Measurements from ENCODE around the gene GPR45.
A peak's percentile ranks its signal among the peaks of the same experiment; 100 is the strongest.

GPR45 gene

GRCh38 chr2:105231232-105231619, 10.3 kb upstream of the GPR45 start:
- TF ChIP-seq, protein P1, sequence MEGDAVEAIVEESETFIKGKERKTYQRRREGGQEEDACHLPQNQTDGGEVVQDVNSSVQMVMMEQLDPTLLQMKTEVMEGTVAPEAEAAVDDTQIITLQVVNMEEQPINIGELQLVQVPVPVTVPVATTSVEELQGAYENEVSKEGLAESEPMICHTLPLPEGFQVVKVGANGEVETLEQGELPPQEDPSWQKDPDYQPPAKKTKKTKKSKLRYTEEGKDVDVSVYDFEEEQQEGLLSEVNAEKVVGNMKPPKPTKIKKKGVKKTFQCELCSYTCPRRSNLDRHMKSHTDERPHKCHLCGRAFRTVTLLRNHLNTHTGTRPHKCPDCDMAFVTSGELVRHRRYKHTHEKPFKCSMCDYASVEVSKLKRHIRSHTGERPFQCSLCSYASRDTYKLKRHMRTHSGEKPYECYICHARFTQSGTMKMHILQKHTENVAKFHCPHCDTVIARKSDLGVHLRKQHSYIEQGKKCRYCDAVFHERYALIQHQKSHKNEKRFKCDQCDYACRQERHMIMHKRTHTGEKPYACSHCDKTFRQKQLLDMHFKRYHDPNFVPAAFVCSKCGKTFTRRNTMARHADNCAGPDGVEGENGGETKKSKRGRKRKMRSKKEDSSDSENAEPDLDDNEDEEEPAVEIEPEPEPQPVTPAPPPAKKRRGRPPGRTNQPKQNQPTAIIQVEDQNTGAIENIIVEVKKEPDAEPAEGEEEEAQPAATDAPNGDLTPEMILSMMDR (IDR thresholded peaks at IDR 0.05; ENCODE audit: borderline replicate concordance, control extremely low read depth, extremely low read depth, insufficient read depth, missing control alignments), result no peak
- DNase-seq (ENCODE audit: low spot score), result no peak
- in situ Hi-C loops (cut with MboI; ENCODE audit: low sequenced_read_pairs, unreplicated experiment), result no loop called here

DNA sequence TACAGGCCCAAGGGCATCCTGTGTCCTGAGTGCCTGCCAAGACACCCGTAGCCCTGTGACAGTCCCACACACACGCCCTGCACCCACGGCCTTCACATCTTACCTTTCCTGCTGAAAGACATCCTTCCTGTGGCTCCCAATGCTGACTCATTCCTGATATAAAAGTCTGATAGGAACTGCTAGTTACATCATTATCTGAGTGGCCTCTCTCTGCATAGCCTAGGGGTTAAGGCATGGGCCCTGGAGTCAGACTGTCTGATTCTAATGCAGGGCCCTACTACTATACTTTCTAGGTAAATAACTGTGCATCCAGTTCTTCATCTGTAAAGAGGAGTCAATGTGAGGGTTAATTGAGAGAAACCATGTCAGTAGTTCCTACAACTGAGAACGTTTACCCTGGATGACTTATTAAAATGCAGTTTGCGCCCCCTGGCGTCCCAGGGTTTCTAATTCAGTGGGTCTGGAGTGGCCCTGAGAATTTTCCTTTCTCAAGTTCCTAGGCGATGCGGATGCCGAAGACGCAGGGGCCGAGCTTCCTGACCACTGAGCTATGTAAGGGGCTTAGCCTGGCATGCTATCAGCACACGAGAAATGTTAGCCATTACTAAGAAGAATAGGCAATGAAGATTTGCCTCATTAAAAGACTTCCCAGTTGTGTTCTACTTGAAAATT, 6.0 kb upstream of the GPR45 start:
- peak; percentile 62 for DNase-seq (ENCODE audit: low spot score)
- in situ Hi-C loops (cut with MboI; ENCODE audit: low sequenced_read_pairs, unreplicated experiment), result no loop called here
- TF ChIP-seq, protein P1 (IDR thresholded peaks at IDR 0.05; ENCODE audit: borderline replicate concordance, control extremely low read depth, extremely low read depth, insufficient read depth, missing control alignments), result peak; percentile 52

- DNase-seq (ENCODE audit: low spot score), result no peak
- TF ChIP-seq, protein P1 (IDR thresholded peaks at IDR 0.05; ENCODE audit: borderline replicate concordance, control extremely low read depth, extremely low read depth, insufficient read depth, missing control alignments), result no peak
- in situ Hi-C loops (cut with MboI; ENCODE audit: low sequenced_read_pairs, unreplicated experiment), result no loop called here
Measured at GRCh38 chr2:105236060-105236424, 5.5 kb upstream of the GPR45 start.

DNA sequence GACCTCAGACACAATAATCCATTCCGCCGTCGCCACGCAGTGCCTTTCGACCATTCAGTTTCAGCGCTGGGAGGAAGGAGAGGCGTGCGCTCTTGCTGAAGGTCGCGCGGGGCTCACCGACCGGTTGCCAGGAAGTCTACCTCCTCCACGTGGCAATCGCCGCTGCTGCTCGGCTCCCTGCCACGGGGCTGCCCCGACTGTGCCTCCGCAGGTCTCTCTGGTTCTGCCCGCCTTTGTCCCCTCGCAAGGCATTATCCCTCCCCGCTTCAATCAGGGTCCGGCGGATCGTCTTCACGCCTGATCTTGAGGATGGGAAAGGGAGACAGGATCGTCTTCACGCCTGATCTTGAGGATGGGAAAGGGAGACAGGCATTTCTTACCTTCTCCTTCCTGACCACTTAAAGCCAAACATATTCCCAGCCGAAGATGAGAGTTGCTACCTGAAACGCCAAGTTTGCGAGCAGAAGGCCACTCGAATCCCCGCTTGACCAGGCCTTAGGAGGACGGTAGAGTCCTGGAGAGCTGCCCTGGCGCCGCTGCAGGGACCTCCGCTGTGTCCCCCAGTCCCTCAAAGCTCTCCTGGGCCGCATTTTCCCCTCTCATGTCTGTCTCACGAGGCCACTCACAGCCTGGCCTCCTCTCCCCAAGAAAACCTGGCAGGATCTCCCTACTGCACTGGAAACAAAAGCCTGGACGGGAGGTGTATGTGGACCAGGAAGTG, 4.3 kb upstream of the GPR45 start:
- in situ Hi-C loops (cut with MboI; ENCODE audit: low sequenced_read_pairs, unreplicated experiment), result no loop called here
- no peak for DNase-seq (ENCODE audit: low spot score)
- TF ChIP-seq, protein P1 (IDR thresholded peaks at IDR 0.05; ENCODE audit: borderline replicate concordance, control extremely low read depth, extremely low read depth, insufficient read depth, missing control alignments), result no peak

- DNase-seq (ENCODE audit: low spot score), result no peak
- in situ Hi-C loops (cut with MboI; ENCODE audit: low sequenced_read_pairs, unreplicated experiment), result no loop called here
- TF ChIP-seq, protein P1 (IDR thresholded peaks at IDR 0.05; ENCODE audit: borderline replicate concordance, control extremely low read depth, extremely low read depth, insufficient read depth, missing control alignments), result no peak
Measured at GRCh38 chr2:105238664-105239240, 2.8 kb upstream of the GPR45 start.

- TF ChIP-seq, protein P1 (IDR thresholded peaks at IDR 0.05; ENCODE audit: borderline replicate concordance, control extremely low read depth, extremely low read depth, insufficient read depth, missing control alignments), result no peak
- DNase-seq (ENCODE audit: low spot score), result no peak
- in situ Hi-C loops (cut with MboI; ENCODE audit: low sequenced_read_pairs, unreplicated experiment), result no loop called here
Measured at GRCh38 chr2:105239924-105240323, 1.6 kb upstream of the GPR45 start.

Measured in GM13976 (cell line).